ENCODE results near the gene MAP2K1. TPM values are rescaled to one million over a fixed set of nuclear protein-coding genes. Genes with fewer than 3 reads are reported as not detected.

Gene MAP2K1
- total RNA-seq, 6 experiments from 2014 or later, result 25.7 to 68.8 (median 53.9) TPM

GRCh38 chr15:66403323-66403722, 16.6 kb downstream of the MAP2K1 start:
- ATAC-seq (no peak), DNase-seq (no peak)
- TF ChIP-seq CTCF (IDR thresholded peaks at IDR 0.05), result no peak
- TF ChIP-seq POLR2A (IDR thresholded peaks at IDR 0.05), result no peak
- H3K4me3 ChIP-seq, result no peak overlapping the region
- H3K27me3 ChIP-seq, result no peaks in the 10 kb centered on the region
- WGBS (ENCODE audit: insufficient coverage, low coverage, low lambda C conversion rate, missing lambda C conversion rate), result 74% methylated on average over 5 of the region's 5 CpGs
- H3K4me1 ChIP-seq, result peaks cover 0 to 35% (median 16%) of the 10 kb centered on the region in 4 donors
- no peaks in the 10 kb centered on the region for H3K36me3 ChIP-seq
- H3K27ac ChIP-seq, result peak overlapping the region in 1 of 3 donors; percentile 44
- H3K9me3 ChIP-seq, result no peaks in the 10 kb centered on the region
- intact Hi-C loops (cut with DNase I), result no loop called here

- TF ChIP-seq CTCF (IDR thresholded peaks at IDR 0.05) (no peak), POLR2A (IDR thresholded peaks at IDR 0.05) (no peak)
- Histone ChIP-seq H3K4me1 (peaks cover 0 to 35% (median 16%) of the 10 kb centered on the region in 4 donors), H3K9me3 (no peaks in the 10 kb centered on the region), H3K36me3 (no peaks in the 10 kb centered on the region), H3K4me3 (peak overlapping the region in 1 of 3 donors; percentile 11), H3K27me3 (no peaks in the 10 kb centered on the region), H3K27ac (peak overlapping the region; percentile 25 to 44 (median 33))
- peak in 1 of 3 donors; percentile 33 for DNase-seq
- 22% methylated on average over 8 of the region's 8 CpGs for WGBS (ENCODE audit: insufficient coverage, low coverage, low lambda C conversion rate, missing lambda C conversion rate)
- intact Hi-C loops (cut with DNase I), result no loop called here
- ATAC-seq, result peak; percentile 73 to 83 (median 80)
Observed at GRCh38 chr15:66404122-66404521, 17.4 kb downstream of the MAP2K1 start.

DNA sequence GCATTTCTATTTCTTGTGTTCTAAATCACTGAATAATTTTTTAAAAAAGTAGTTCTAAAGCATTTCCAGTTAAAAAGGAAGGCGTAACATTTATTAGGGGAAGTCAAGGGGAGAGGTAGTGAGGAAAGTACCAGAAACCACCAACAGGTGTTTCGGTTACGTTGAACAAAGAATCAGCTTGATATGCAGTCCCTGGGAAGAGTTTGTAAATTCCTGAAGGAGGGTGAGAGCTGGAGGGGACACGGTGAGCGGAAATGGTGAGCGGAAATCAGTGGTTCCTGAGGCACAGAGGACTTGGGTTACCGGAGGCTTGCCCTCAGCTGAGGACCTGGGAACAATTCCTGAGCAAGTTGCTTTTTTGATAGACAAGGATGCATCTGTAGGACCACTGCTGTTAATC, 17.8 kb downstream of the MAP2K1 start:
- Histone ChIP-seq H3K27me3 (no peaks in the 10 kb centered on the region), H3K27ac (peak overlapping the region; percentile 25 to 44 (median 33)), H3K36me3 (no peaks in the 10 kb centered on the region), H3K9me3 (no peaks in the 10 kb centered on the region), H3K4me3 (no peak overlapping the region), H3K4me1 (peaks cover 0 to 35% (median 16%) of the 10 kb centered on the region in 4 donors)
- DNase-seq, result no peak
- intact Hi-C loops (cut with DNase I), result no loop called here
- TF ChIP-seq CTCF (IDR thresholded peaks at IDR 0.05) (peak in 1 of 4 donors; percentile 9), POLR2A (IDR thresholded peaks at IDR 0.05) (no peak)
- peak; percentile 19 to 48 (median 30) for ATAC-seq
- WGBS (ENCODE audit: insufficient coverage, low coverage, low lambda C conversion rate, missing lambda C conversion rate), result 49% methylated on average over 5 of the region's 7 CpGs

GRCh38 chr15:66405007-66405406, 18.3 kb downstream of the MAP2K1 start:
- ATAC-seq (peak; percentile 71 to 83 (median 74)), DNase-seq (no peak)
- Histone ChIP-seq H3K36me3 (no peaks in the 10 kb centered on the region), H3K27ac (peak overlapping the region in 1 of 3 donors; percentile 44), H3K27me3 (no peaks in the 10 kb centered on the region), H3K4me3 (no peak overlapping the region), H3K4me1 (peaks cover 0 to 35% (median 16%) of the 10 kb centered on the region in 4 donors), H3K9me3 (no peaks in the 10 kb centered on the region)
- 58% methylated on average over 2 of the region's 2 CpGs for WGBS (ENCODE audit: insufficient coverage, low coverage, low lambda C conversion rate, missing lambda C conversion rate)
- intact Hi-C loops (cut with DNase I), result no loop called here
- TF ChIP-seq CTCF (IDR thresholded peaks at IDR 0.05) (no peak), POLR2A (IDR thresholded peaks at IDR 0.05) (no peak)
